Cardiac muscle cell (in vitro differentiated cells and primary cell): ENCODE measurements around the gene ZNF398. TPM values are rescaled to one million over a fixed set of nuclear protein-coding genes. Genes with fewer than 3 reads are reported as not detected.

Source experiments
- DNase-seq, 2 donors: peaks; one replicate each; pipeline versions ENCODE4 v3.0.0 to v3.0.0-alpha.2; 2010 to 2017; ENCODE audit warnings: low read depth in 1 of 2, low spot score in 1 of 2
- H3K27ac ChIP-seq: fragments of 200-600 bp; sonication (generic); 2 replicates; pipeline ENCODE4 v1.5.1; 2016
- H3K27me3 ChIP-seq: fragments of 200-600 bp; sonication (generic); 2 replicates; pipeline ENCODE4 v1.6.0; 2016; ENCODE audit warnings: control low read depth
- H3K36me3 ChIP-seq: fragments of 200-600 bp; sonication (generic); 2 replicates; pipeline ENCODE4 v1.5.1; 2016; ENCODE audit warnings: control low read depth
- H3K4me1 ChIP-seq: fragments of 200-600 bp; sonication (generic); 2 replicates; pipeline ENCODE4 v1.8.1; 2017; ENCODE audit warnings: low read depth, mild to moderate bottlenecking, mixed run types
- H3K4me3 ChIP-seq: fragments of 200-600 bp; sonication (generic); 2 replicates; pipeline ENCODE4 v1.5.1; 2016; ENCODE audit warnings: mild to moderate bottlenecking
- H3K9me3 ChIP-seq: fragments of 200-600 bp; sonication (generic); 2 replicates; pipeline ENCODE4 v1.5.1; 2017; ENCODE audit warnings: low read depth, mild to moderate bottlenecking, control low read depth
- polyA plus RNA-seq: library from polyadenylated mRNA; unstranded; fragments of >200 nt; fragmentation: Nextera tagmentation; extraction: Ambion mirVana; gene quantifications from 2 replicates; pipeline ENCODE4 v1.2.1, GENCODE V29; 2016
- total RNA-seq: library from RNA; depleted of rRNA; stranded (reverse); fragments of >200 nt; gene quantifications from 2 replicates; pipeline ENCODE4 v1.2.3, GENCODE V29; 2016
- TF ChIP-seq, protein P1 (sequence below): IDR thresholded peaks from 2 replicates; pipeline ENCODE4 v1.5.1; 2012; ENCODE audit warnings: low read depth, mild to moderate bottlenecking, low read length

The ZNF398 gene
- total and polyA plus RNA-seq, 2 experiments from 2014 or later: 8.0 to 22.1 TPM

DNA sequence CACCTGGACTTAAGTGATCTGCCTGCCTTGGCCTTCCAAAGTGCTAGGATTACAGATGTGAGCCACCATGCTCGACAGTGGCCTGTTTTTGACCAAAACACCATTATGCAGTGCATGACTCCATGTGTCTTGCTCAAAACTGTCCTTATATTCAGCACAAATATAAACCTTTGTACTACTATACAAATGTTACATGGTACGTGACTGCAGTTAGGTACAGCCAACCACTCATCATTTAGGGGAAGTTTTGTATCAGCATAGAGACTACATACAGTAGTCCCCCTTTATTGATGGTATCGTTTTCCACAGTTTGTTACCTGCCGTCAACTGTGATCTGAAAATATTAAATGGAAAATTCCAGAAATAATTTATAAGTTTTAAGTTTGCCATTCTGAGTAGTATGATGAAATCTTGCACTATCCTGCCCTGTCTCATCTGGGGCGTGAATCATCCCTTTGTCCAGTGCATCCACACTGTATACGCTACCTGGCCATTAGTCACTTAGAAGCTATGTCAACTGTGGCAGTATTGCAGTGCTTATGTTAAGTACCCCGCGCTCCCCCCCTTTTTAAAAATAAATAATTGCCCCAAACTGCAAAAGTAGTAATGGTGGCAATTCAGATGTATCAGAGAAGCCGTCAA, 24.8 kb downstream of the ZNF398 start:
- Histone ChIP-seq H3K4me1 (no peaks in the 10 kb centered on the region), H3K9me3 (no peaks in the 10 kb centered on the region), H3K4me3 (no peak overlapping the region), H3K27ac (no peak overlapping the region), H3K27me3 (no peaks in the 10 kb centered on the region), H3K36me3 (peaks cover 45% of the 10 kb centered on the region)
- no peak for DNase-seq
- TF ChIP-seq, protein P1, sequence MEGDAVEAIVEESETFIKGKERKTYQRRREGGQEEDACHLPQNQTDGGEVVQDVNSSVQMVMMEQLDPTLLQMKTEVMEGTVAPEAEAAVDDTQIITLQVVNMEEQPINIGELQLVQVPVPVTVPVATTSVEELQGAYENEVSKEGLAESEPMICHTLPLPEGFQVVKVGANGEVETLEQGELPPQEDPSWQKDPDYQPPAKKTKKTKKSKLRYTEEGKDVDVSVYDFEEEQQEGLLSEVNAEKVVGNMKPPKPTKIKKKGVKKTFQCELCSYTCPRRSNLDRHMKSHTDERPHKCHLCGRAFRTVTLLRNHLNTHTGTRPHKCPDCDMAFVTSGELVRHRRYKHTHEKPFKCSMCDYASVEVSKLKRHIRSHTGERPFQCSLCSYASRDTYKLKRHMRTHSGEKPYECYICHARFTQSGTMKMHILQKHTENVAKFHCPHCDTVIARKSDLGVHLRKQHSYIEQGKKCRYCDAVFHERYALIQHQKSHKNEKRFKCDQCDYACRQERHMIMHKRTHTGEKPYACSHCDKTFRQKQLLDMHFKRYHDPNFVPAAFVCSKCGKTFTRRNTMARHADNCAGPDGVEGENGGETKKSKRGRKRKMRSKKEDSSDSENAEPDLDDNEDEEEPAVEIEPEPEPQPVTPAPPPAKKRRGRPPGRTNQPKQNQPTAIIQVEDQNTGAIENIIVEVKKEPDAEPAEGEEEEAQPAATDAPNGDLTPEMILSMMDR: no peak

DNA sequence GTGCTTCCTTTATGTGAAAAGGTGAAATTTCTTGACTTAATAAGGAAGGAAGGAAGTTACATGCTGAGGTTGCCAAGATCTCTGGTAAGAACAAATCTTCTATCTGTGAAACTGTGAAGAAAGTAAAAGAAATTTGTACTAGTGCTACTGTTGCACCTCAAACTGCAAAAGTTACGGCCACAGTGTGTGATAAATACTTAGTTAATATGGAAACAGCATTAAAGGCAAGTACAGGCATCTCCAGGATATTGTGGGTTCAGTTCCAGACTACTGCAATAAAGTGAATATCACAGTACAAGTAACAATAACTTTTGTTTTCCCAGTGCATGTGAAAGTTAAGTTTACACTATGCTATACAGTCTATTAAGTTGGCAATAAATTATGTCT, 25.3 kb downstream of the ZNF398 start:
- Histone ChIP-seq H3K4me1 (no peaks in the 10 kb centered on the region), H3K27me3 (no peaks in the 10 kb centered on the region), H3K4me3 (no peak overlapping the region), H3K9me3 (no peaks in the 10 kb centered on the region), H3K36me3 (peaks cover 48% of the 10 kb centered on the region), H3K27ac (no peak overlapping the region)
- TF ChIP-seq, protein P1: no peak
- DNase-seq: no peak

DNA sequence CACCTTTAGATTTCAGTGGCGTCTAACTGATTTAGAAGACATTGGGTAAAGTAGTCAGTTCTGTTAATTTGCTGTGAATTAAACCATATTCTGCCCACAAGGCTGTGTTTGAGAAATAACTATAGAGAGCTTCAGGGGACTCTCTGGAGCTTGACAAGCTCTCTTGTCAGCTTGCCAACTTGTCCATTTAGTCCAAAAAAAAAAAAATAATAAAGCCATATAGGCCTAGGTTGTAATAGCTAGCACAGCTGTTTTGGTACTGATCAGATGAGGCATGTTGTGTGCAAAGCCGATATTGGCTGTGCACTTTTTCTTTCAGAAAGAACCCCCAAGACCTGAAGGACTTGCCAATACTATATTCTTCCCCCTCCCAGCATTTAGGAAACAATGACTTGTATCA, 27.9 kb downstream of the ZNF398 start:
- Histone ChIP-seq H3K36me3 (peaks cover 45% of the 10 kb centered on the region), H3K4me3 (no peak overlapping the region), H3K27me3 (no peaks in the 10 kb centered on the region), H3K27ac (no peak overlapping the region), H3K4me1 (no peaks in the 10 kb centered on the region), H3K9me3 (no peaks in the 10 kb centered on the region)
- DNase-seq: no peak
- TF ChIP-seq, protein P1: no peak

DNA sequence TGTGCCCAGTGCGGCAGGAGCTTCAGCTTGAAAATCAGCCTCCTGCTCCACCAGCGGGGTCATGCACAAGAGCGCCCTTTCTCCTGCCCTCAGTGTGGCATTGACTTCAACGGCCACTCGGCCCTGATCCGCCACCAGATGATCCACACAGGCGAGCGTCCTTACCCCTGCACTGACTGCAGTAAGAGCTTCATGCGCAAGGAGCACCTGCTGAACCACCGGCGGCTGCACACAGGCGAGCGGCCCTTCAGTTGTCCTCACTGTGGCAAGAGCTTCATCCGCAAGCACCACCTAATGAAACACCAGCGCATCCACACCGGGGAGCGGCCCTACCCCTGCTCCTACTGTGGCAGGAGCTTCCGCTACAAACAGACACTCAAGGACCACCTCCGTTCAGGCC, 32.0 kb downstream of the ZNF398 start:
- H3K4me1 ChIP-seq: no peaks in the 10 kb centered on the region
- no peak for DNase-seq
- H3K27me3 ChIP-seq: no peaks in the 10 kb centered on the region
- TF ChIP-seq, protein P1: no peak
- H3K36me3 ChIP-seq: peaks cover 40% of the 10 kb centered on the region
- no peaks in the 10 kb centered on the region for H3K9me3 ChIP-seq
- no peak overlapping the region for H3K27ac ChIP-seq
- H3K4me3 ChIP-seq: no peak overlapping the region

DNA sequence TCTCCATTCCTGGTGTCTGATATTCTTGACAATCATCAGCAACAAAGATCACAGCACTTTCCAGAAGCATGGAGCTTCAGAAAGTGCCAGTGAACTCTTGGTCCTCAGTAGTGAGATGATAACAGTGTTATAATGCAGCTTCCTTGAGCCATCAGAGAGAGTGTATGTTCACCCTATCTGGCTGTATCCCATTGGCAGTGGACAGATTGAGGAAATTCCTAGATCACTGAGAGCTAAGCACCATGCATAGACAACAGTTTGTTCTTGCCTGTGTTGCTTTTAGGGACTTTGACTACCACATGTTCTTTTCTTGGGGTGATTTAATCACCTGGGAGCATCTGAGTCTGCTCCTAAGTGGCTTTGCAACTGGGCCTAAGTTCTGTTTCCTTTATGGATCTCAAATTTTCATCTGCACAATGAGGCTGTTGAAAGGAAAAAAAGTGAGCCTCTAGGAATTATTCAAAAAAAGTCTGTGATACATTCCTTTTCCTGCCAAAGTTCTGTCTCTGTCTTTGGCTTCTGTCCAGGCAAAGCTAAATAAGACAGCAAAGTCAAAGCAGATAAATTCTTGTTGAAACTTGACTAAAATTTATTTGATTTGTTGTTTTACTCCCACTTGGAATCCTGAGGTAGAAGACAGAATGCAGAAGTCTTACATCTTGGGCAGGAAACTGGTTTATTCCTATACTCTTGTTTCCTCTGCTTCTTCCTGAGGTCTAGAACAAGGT, 33.6 kb downstream of the ZNF398 start:
- peaks cover 35% of the 10 kb centered on the region for H3K36me3 ChIP-seq

More for the DNA sequence above, 33.6 kb downstream of the ZNF398 start:
- Histone ChIP-seq H3K4me1 (no peaks in the 10 kb centered on the region), H3K9me3 (no peaks in the 10 kb centered on the region), H3K27ac (no peak overlapping the region), H3K4me3 (no peak overlapping the region), H3K27me3 (no peaks in the 10 kb centered on the region)
- peak in 1 of 2 donors; percentile 67 for DNase-seq
- TF ChIP-seq, protein P1: no peak
